Measurements from ENCODE around the gene GRM7.

GRM7 gene

GRCh38 chr3:7322957-7323669 is 462.2 kb downstream of the GRM7 start:
- no peak for DNase-seq

- DNase-seq, result no peak
Measured at GRCh38 chr3:7328339-7328738, 467.4 kb downstream of the GRM7 start.

GRCh38 chr3:7332696-7333095 is 471.8 kb downstream of the GRM7 start:
- DNase-seq, result no peak

- no peak for DNase-seq
Measured at GRCh38 chr3:7333125-7333524, 472.2 kb downstream of the GRM7 start.

DNA sequence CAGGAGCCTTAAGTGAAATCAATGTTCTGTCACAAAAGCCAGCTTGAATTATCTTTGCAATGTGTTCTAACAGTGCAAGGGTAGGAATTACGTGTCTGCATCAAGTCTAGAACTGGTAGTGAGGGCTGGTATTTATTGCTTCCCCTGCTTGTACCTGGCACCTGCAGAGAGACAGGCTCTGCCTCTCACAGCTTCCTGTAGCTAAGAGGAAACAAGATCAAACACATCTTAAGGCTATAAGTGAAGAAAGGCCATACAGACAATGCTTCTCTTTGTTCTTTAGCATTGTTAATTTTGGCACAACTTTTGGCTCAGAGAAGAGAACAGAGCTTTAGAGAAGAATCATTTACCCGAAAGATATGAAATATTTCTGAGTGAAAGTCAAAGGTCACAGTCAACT is 479.9 kb downstream of the GRM7 start:
- no peak for DNase-seq

DNA sequence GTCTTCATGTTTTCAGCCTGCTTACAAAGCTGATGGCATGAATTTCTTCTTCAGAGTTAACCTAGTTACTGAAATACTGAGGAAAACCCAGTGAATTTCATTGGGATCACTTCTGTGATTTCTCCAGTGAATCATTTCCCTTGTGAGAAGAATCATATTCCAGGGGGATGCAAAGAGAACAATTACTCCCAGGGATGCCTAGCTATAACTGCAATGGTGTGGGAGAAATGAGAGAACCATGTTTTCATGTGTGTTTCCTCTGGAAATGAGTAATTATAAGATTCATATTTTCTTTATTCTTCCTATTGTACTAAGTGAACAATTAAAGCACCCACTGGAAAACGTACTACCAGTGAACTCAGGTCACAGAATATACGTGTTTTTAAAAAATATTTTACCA is 485.4 kb downstream of the GRM7 start:
- DNase-seq, result no peak

DNA sequence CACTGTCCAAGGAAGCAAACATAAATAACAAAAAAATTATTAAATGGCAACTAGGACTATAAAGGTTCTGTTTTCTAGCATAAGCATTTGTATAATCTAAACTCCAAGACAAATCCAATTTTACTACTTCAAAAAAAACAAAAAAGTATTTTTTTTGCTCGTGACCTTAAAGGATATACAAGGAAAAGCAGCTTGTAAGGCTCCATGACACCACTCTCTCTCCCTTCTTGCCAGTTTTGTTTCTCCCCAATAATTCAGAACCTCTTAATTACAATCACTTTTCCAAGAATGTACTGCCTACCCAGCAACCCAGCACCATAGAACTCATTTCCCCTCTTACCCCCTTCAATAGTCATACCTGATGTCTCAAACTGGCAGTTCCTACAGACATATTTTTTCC is 496.2 kb downstream of the GRM7 start:
- no peak for DNase-seq

DNA sequence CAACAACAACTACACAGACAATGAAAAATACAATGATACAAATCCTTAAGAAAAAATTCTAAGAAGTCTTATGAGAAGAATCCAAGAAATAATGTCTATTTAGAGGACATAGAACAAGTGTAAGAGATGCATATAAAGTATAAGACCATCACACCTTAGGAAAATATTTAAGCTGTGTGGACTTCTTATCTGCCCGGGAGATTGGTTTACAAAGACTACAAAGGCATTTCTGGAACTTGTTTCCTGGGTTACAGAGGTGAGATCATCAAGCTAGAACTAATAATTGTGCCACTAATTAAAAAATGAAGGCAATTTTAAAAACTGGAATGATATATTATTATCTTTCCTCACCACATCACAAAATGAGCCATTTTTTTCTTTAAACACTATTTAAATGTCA is 507.1 kb downstream of the GRM7 start:
- DNase-seq, result no peak

GRCh38 chr3:7368597-7368996 is 507.7 kb downstream of the GRM7 start:
- no peak for DNase-seq

GRCh38 chr3:7371693-7372572 is 511.0 kb downstream of the GRM7 start:
- DNase-seq, result no peak

GRCh38 chr3:7377103-7377502 is 516.2 kb downstream of the GRM7 start:
- DNase-seq, result no peak

- DNase-seq, result no peak
Measured at GRCh38 chr3:7381741-7382140, 520.8 kb downstream of the GRM7 start.

GRCh38 chr3:7382293-7383010 is 521.5 kb downstream of the GRM7 start:
- no peak for DNase-seq

GRCh38 chr3:7385635-7386034 is 524.7 kb downstream of the GRM7 start:
- DNase-seq, result no peak

GRCh38 chr3:7388026-7388425 is 527.1 kb downstream of the GRM7 start:
- no peak for DNase-seq

DNA sequence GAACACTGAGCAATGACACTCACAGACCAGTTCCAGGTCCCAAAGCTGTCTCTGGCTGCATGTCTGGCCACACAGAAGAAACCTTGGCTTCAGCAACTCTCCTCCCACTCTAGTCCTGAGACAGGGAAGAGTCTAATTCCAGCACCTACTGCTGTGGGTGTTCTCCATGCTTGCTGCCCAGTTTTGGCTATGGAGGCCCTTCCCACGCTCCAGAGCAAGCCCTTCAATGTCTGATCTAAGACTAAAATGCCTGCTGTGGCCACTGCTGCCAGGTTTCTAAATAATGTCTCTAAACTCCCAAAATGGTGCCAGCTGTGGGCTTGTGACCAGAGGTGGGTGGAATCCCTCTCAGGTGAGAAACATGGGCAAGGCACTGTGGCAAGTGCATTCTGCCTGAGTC is 531.3 kb downstream of the GRM7 start:
- DNase-seq, result no peak

DNA sequence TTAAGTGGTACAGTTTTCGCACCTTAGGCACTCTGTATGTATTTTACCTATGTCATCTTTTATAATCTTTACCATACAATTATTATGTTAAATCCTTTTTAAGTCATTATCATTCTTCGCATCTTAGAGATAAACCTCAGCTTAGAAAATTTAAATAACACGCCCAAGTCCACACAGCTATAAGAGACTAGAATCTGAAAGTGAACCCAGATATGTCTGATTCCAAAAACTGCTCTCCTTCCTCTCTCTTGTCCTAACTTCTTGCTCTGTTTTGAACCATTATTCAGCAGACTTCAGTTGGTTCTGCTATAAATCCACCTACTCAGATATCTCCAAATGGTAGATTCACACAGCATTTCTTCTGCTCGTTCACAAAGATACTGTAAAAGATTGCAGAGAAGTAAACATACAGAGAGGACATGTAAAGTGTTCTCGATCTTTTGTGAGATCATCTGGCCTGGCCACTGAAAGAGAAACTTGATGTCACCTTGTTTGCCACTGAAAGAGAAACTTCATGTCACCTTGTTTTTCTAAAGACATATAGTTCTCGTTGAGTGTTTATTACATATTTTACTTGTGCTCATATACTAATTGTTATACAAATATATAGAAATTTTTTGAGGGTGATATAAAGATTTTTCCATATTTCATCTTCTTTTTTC is 533.2 kb downstream of the GRM7 start:
- DNase-seq, result no peak

DNA sequence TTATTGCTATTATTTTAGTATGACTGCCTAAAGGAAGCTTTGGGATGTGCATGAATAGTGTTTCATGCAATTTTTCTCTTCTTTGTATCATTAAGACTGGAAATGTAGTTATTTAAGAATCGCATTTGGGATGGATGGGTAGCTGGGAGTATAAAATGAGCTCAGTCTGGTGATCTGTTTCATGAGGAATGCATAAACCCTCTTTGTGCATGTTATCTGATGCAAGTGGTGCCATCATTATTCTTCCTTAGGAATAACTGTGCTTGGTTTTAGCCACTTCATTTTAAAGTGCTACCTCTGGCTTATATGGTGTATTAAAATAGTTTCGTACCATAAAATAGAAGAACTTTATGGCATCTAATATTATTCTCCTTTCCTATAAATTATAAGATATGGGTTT is 535.6 kb downstream of the GRM7 start:
- DNase-seq, result no peak

DNA sequence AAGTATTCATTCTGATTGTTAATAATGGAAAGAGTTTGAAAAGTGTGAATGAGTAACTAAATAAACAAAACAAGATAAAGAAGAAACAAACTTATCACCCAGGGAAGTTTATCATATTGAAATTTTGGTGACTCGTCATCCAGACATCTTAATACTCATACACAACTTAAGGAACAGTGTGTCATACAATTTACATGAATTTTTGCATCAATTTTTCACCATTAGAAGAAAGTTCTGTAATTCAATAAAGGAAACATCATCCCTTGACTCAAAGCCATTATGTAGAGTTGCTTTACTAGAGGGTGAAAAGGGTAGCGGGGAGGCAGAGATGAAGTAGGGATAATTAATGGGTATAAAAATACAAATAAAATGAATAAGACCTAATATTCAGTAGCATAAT is 536.2 kb downstream of the GRM7 start:
- DNase-seq, result no peak

- DNase-seq, result no peak
Measured at GRCh38 chr3:7400360-7400759, 539.4 kb downstream of the GRM7 start.

DNA sequence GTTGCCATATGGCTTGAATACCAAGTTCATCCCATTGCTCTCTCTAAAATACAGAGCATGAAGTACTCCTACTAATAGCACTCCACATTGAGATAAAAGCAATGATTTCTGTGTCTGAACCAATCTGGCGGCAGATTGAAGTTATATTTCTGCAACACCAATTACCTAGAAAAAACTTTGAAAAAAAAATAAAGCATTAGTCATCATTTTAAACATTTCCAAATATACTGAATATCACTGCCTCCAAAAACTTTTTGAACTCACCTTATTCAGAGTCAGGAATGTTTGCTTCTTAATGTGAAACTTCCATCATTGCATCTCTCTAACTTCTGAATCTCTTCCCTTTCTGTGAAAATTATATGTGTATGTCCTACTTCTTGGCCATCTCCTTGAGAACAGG is 540.5 kb downstream of the GRM7 start:
- DNase-seq, result no peak

GRCh38 chr3:7407107-7407506 is 546.2 kb downstream of the GRM7 start:
- no peak for DNase-seq

GRCh38 chr3:7410782-7411181 is 549.9 kb downstream of the GRM7 start:
- no peak for DNase-seq
